Heart left ventricle (tissue), 13 donors: ENCODE data around the gene DIP2B.

ENCODE experiments used
- CTCF ChIP-seq, 12 donors: fragments of 200-600 bp; sonication (generic) in 4 of 12; IDR thresholded peaks; one replicate each; pipeline versions ENCODE4 v1.5.0 to v1.8.0; 2018 to 2022; ENCODE audit warnings: antibody characterized with exemption in 12 of 12, mild to moderate bottlenecking in 5 of 12
- POLR2A ChIP-seq, 2 donors: fragments of 450-650 bp; IDR thresholded peaks; one replicate each; pipeline ENCODE4 v1.6.1; 2017; ENCODE audit warnings: antibody characterized with exemption in 2 of 2, mild to moderate bottlenecking in 2 of 2, moderate library complexity in 2 of 2
- donor health status: ischemic (EF 13 %, LVEDD 7.1; RV severe dilation, severe dysfunction).
- donor health status: DM: no; HTN: yes; CAD: no.
- donor health status: DM: no; HTN: no; CAD: no.
- donor health status: ischemic (EF 25% LVEDD 6.9; RV normal size, moderate dysfunction).
- donor health status: ischemic (EF 25% LVEDD 5.7; RV mildly dilated, moderate dysfunction).
- donor health status: ischemic (EF 35%, LVEDD 5.7; RV mildly dilated, moderate dysfunction).
- donor health status: nonischemic (EF 11% LVEDD 7.7; RV severe dilation, severe dysfunction).
- donor health status: DM: yes; HTN: yes; CAD: no.
- donor health status: PGD.
- donor health status: ischemic (EF 29% LVEDD 5.4; RV normal size, mild dysfunction).
- donor health status: nonischemic (EF 23%, LVEDD 6.1; RV moderate dilation, normal function).

GRCh38 chr12:50772470-50772869 lies 267.7 kb downstream of the DIP2B start:
- TF ChIP-seq CTCF (IDR thresholded peaks at IDR 0.05) (no peak), POLR2A (IDR thresholded peaks at IDR 0.05) (no peak)
